H9 (cell line): ENCODE data around the gene AKR7A2. TPM values are rescaled to one million over a fixed set of nuclear protein-coding genes. Genes with fewer than 3 reads are reported as not detected.

ENCODE experiments used
- DNase-seq: peaks from one replicate; pipeline ENCODE4 v3.0.0-alpha.2; 2017
- H2AFZ ChIP-seq: one replicate; pipeline ENCODE4 v1.6.1; 2013; ENCODE audit warnings: mild to moderate bottlenecking, low read length, control low read depth, moderate library complexity
- H2AK5ac ChIP-seq: 2 replicates; pipeline ENCODE4 v1.6.1; 2013; ENCODE audit warnings: low read length, control low read depth, mixed read lengths; ENCODE audit not compliant: insufficient read length
- H2BK120ac ChIP-seq: one replicate; pipeline ENCODE4 v1.6.1; 2013; ENCODE audit warnings: low read depth, mild to moderate bottlenecking, low read length, control low read depth, inconsistent platforms; ENCODE audit not compliant: poor library complexity, severe bottlenecking
- H2BK12ac ChIP-seq: 2 replicates; pipeline ENCODE4 v1.6.1; 2013; ENCODE audit warnings: low read length, control low read depth, mixed read lengths, low read depth; ENCODE audit not compliant: insufficient read length
- H2BK15ac ChIP-seq: 2 replicates; pipeline ENCODE4 v1.6.1; 2013; ENCODE audit warnings: low read depth, low read length, control low read depth
- H2BK20ac ChIP-seq: one replicate; pipeline ENCODE4 v1.6.1; 2013; ENCODE audit warnings: low read depth, mild to moderate bottlenecking, low read length, control low read depth, inconsistent platforms; ENCODE audit not compliant: poor library complexity, severe bottlenecking
- H2BK5ac ChIP-seq: 2 replicates; pipeline ENCODE4 v1.6.1; 2013; ENCODE audit warnings: low read length, control low read depth, mixed read lengths; ENCODE audit not compliant: insufficient read length
- H3K14ac ChIP-seq: 2 replicates; pipeline ENCODE4 v1.6.1; 2013; ENCODE audit warnings: low read length, control low read depth; ENCODE audit not compliant: insufficient read depth
- H3K18ac ChIP-seq: 2 replicates; pipeline ENCODE4 v1.6.1; 2013; ENCODE audit warnings: low read depth, mild to moderate bottlenecking, mixed read lengths, low read length, control low read depth; ENCODE audit not compliant: insufficient read length
- H3K23ac ChIP-seq: 2 replicates; pipeline ENCODE4 v1.6.1; 2013; ENCODE audit warnings: low read length, control low read depth, mixed read lengths, low read depth; ENCODE audit not compliant: insufficient read length
- H3K23me2 ChIP-seq: 2 replicates; pipeline ENCODE4 v1.6.1; 2013; ENCODE audit warnings: low read depth, mild to moderate bottlenecking, mixed read lengths, low read length, control low read depth; ENCODE audit not compliant: insufficient read length, poor library complexity, severe bottlenecking
- H3K27ac ChIP-seq: 2 replicates; pipeline ENCODE4 v1.5.1; 2013; ENCODE audit warnings: low read length, control low read depth, mixed read lengths, low read depth; ENCODE audit not compliant: insufficient read length
- H3K27me3 ChIP-seq: 2 replicates; pipeline ENCODE4 v1.6.1; 2013; ENCODE audit warnings: low read length, control low read depth, inconsistent platforms; ENCODE audit not compliant: insufficient read depth
- H3K4ac ChIP-seq: 2 replicates; pipeline ENCODE4 v1.6.1; 2013; ENCODE audit warnings: low read depth, mild to moderate bottlenecking, control low read depth, inconsistent platforms, low read length, moderate library complexity
- H3K4me1 ChIP-seq: 2 replicates; pipeline ENCODE4 v1.6.1; 2013; ENCODE audit warnings: low read length, control low read depth, inconsistent platforms; ENCODE audit not compliant: insufficient read depth
- H3K4me2 ChIP-seq: 2 replicates; pipeline ENCODE4 v1.6.1; 2013; ENCODE audit warnings: low read length, control low read depth, mixed read lengths; ENCODE audit not compliant: insufficient read length, insufficient read depth
- H3K56ac ChIP-seq: 2 replicates; pipeline ENCODE4 v1.6.1; 2013; ENCODE audit warnings: low read depth, mild to moderate bottlenecking, mixed read lengths, low read length, control low read depth; ENCODE audit not compliant: insufficient read length
- H3K79me1 ChIP-seq: 2 replicates; pipeline ENCODE4 v1.6.1; 2013; ENCODE audit warnings: low read depth, mild to moderate bottlenecking, moderate library complexity, low read length, control low read depth, inconsistent platforms; ENCODE audit not compliant: insufficient read depth, poor library complexity, severe bottlenecking
- H3K79me2 ChIP-seq: 2 replicates; pipeline ENCODE4 v1.6.1; 2013; ENCODE audit warnings: low read length, control low read depth, inconsistent platforms; ENCODE audit not compliant: insufficient read depth
- H3K9ac ChIP-seq: 2 replicates; pipeline ENCODE4 v1.6.1; 2013; ENCODE audit warnings: low read length, control low read depth, mixed read lengths; ENCODE audit not compliant: insufficient read length; ENCODE audit errors: extremely low read depth
- H3K9me3 ChIP-seq: one replicate; pipeline ENCODE4 v1.6.1; 2013; ENCODE audit warnings: low read depth, low read length, inconsistent platforms; ENCODE audit not compliant: control insufficient read depth
- H3T11ph ChIP-seq: one replicate; pipeline ENCODE4 v1.6.1; 2013; ENCODE audit warnings: mild to moderate bottlenecking, low read length, control low read depth, inconsistent platforms
- H4K20me1 ChIP-seq: one replicate; pipeline ENCODE4 v1.6.1; 2013; ENCODE audit not compliant: control insufficient read depth, insufficient read length, insufficient read depth
- H4K5ac ChIP-seq: 2 replicates; pipeline ENCODE4 v1.6.1; 2013; ENCODE audit warnings: low read depth, mild to moderate bottlenecking, mixed read lengths, low read length, control low read depth; ENCODE audit not compliant: insufficient read length
- H4K8ac ChIP-seq: replicated peaks from 2 replicates; pipeline ENCODE4 v1.6.1; 2013; ENCODE audit warnings: low read length, control low read depth, mixed read lengths, low read depth; ENCODE audit not compliant: insufficient read length
- H4K91ac ChIP-seq: 2 replicates; pipeline ENCODE4 v1.6.1; 2013; ENCODE audit warnings: low read depth, mild to moderate bottlenecking, moderate library complexity, mixed read lengths, low read length, control low read depth; ENCODE audit not compliant: insufficient read length
- H3K27ac Mint-ChIP-seq, 3 experiments: 2 replicates in 2 of 3; 3 replicates in 1 of 3; pipeline ENCODE4 v1.8.0; 2020 to 2021; ENCODE audit warnings: mixed read lengths in 3 of 3, mild to moderate bottlenecking in 1 of 3, moderate library complexity in 1 of 3
- H3K27me3 Mint-ChIP-seq: 2 replicates; pipeline ENCODE4 v1.8.0; 2021; ENCODE audit warnings: low read depth, mild to moderate bottlenecking, moderate library complexity, mixed read lengths
- H3K36me3 Mint-ChIP-seq, 3 experiments: 2 replicates in 2 of 3; 3 replicates in 1 of 3; pipeline ENCODE4 v1.8.0; 2020 to 2021; ENCODE audit warnings: low read depth in 3 of 3, mixed read lengths in 3 of 3; ENCODE audit not compliant: insufficient read depth in 1 of 3
- H3K4me1 Mint-ChIP-seq, 2 experiments: 2 replicates each; pipeline ENCODE4 v1.8.0; 2020; ENCODE audit warnings: mixed read lengths in 2 of 2
- H3K4me3 Mint-ChIP-seq, 2 experiments: 2 replicates in 1 of 2; 3 replicates in 1 of 2; pipeline ENCODE4 v1.8.0; 2020 to 2021; ENCODE audit warnings: mild to moderate bottlenecking in 2 of 2, mixed read lengths in 2 of 2, moderate library complexity in 1 of 2
- H3K9me3 Mint-ChIP-seq, 2 experiments: 2 replicates in 1 of 2; 3 replicates in 1 of 2; pipeline ENCODE4 v1.8.0; 2020; ENCODE audit warnings: mild to moderate bottlenecking in 2 of 2, mixed read lengths in 2 of 2, moderate library complexity in 1 of 2
- CTCF ChIP-seq: fragments of 200-600 bp; sonication (generic); conservative IDR thresholded peaks from 3 replicates; pipeline ENCODE4 v1.8.0; 2021; ENCODE audit warnings: antibody characterized with exemption, mild to moderate bottlenecking
- WGBS: extraction: QIAGEN DNeasy Blood & Tissue Kit; methylation state at CpG from one replicate; pipeline ENCODE4 v1.1.7; 2013; ENCODE audit warnings: missing lambda C conversion rate, low lambda C conversion rate, mixed read lengths; ENCODE audit not compliant: insufficient read length; ENCODE audit errors: extremely low coverage; 5-methylcytosine and 5-hydroxymethylcytosine counted together
- total RNA-seq: library from RNA; stranded (reverse); gene quantifications from 2 replicates; pipeline ENCODE4 v1.2.1, GENCODE V29; 2021

Gene AKR7A2
- total RNA-seq, 1 experiment from 2014 or later, result 50.3 TPM

- Histone ChIP-seq H3K9me3 (no peaks in the 10 kb centered on the region), H2AFZ (no peak overlapping the region), H3K9ac (no peak overlapping the region), H3K14ac (no peak overlapping the region), H3K23me2 (no peaks in the 10 kb centered on the region), H3K79me2 (no peaks in the 10 kb centered on the region), H3K27me3 (no peaks in the 10 kb centered on the region), H2BK12ac (no peak overlapping the region), H3K4ac (no peak overlapping the region), H3K23ac (no peak overlapping the region), H2BK120ac (no peak overlapping the region), H3K4me2 (no peak overlapping the region), H2BK15ac (no peak overlapping the region), H4K5ac (no peak overlapping the region), H3T11ph (no peak overlapping the region), H2BK5ac (no peak overlapping the region), H4K8ac (no peak overlapping the region), H2AK5ac (no peak overlapping the region), H2BK20ac (no peak overlapping the region), H3K79me1 (no peaks in the 10 kb centered on the region), H3K27ac (no peak overlapping the region), H4K91ac (no peak overlapping the region), H3K18ac (no peak overlapping the region), H3K56ac (no peak overlapping the region), H4K20me1 (no peaks in the 10 kb centered on the region), H3K4me1 (peaks cover 2% of the 10 kb centered on the region; the same call in 1 of the 2 replicates)
- no peak for DNase-seq
- no peaks in the 10 kb centered on the region for H3K9me3 Mint-ChIP-seq
- WGBS, result no CpG with 5 or more reads among the region's 20 CpGs
- H3K4me1 Mint-ChIP-seq, result peaks cover 11 to 21% of the 10 kb centered on the region in 2 experiments
- H3K36me3 Mint-ChIP-seq, result peaks cover 15 to 56% (median 26%) of the 10 kb centered on the region in 3 experiments; a peak in 6 of 7 replicates
- no peak for TF ChIP-seq CTCF
- no peak overlapping the region for H3K27ac Mint-ChIP-seq
- no peaks in the 10 kb centered on the region; the same call in 1 of the 2 replicates for H3K27me3 Mint-ChIP-seq
- H3K4me3 Mint-ChIP-seq, result no peak overlapping the region
Measured at GRCh38 chr1:19343617-19344350, 31.8 kb upstream of the AKR7A2 start.
